Astrocyte (in vitro differentiated cells and primary cell): ENCODE data around the gene CYP4F22. TPM values are rescaled to one million over a fixed set of nuclear protein-coding genes. Genes with fewer than 3 reads are reported as not detected.
"Not testable (repeated sequence)": the region's sequence is repeated elsewhere in the genome, so short reads cannot be mapped to it uniquely, and the experiment has no call there.

Experiments used
- DNase-seq: peaks from one replicate; pipeline ENCODE4 v3.0.0-alpha.2; 2010; ENCODE audit warnings: low read depth
- FAIRE-seq: peaks from 2 replicates; lab custom pipeline; 2011; peaks lifted over from hg19 to GRCh38; lab: Jason Lieb, UNC
- H2AFZ ChIP-seq: 2 replicates; pipeline ENCODE4 v1.6.0; 2012; ENCODE audit warnings: low read depth, low read length, inconsistent platforms
- H3K27ac ChIP-seq: 2 replicates; pipeline ENCODE4 v1.5.1; 2011; ENCODE audit warnings: low read depth, low read length, inconsistent platforms
- H3K27me3 ChIP-seq: 2 replicates; pipeline ENCODE4 v1.6.0; 2011; ENCODE audit warnings: low read length, inconsistent platforms; ENCODE audit not compliant: insufficient read depth
- H3K36me3 ChIP-seq: 2 replicates; pipeline ENCODE4 v1.5.1; 2011; ENCODE audit warnings: low read length, inconsistent platforms; ENCODE audit not compliant: insufficient read depth
- H3K4me1 ChIP-seq: 2 replicates; pipeline ENCODE4 v1.5.1; 2011; ENCODE audit warnings: low read length, inconsistent platforms; ENCODE audit not compliant: insufficient read depth
- H3K4me2 ChIP-seq: 2 replicates; pipeline ENCODE4 v1.6.0; 2012; ENCODE audit warnings: low read length, inconsistent platforms
- H3K4me3 ChIP-seq: 2 replicates; pipeline ENCODE4 v1.5.1; 2011; ENCODE audit warnings: low read depth, mild to moderate bottlenecking, low read length, inconsistent platforms; ENCODE audit not compliant: insufficient read depth
- H3K79me2 ChIP-seq: 2 replicates; pipeline ENCODE4 v1.6.0; 2012; ENCODE audit warnings: mild to moderate bottlenecking, low read length, inconsistent platforms; ENCODE audit not compliant: insufficient read depth
- H3K9ac ChIP-seq: 2 replicates; pipeline ENCODE4 v1.6.0; 2012; ENCODE audit warnings: mild to moderate bottlenecking, low read length, inconsistent platforms
- H3K9me3 ChIP-seq: 2 replicates; pipeline ENCODE4 v1.5.1; 2012; ENCODE audit warnings: low read depth, mild to moderate bottlenecking, low read length, inconsistent platforms; ENCODE audit not compliant: insufficient read depth
- H4K20me1 ChIP-seq: 2 replicates; pipeline ENCODE4 v1.6.0; 2012; ENCODE audit warnings: low read length, inconsistent platforms; ENCODE audit not compliant: insufficient read depth
- H3K27ac Mint-ChIP-seq: one replicate; pipeline ENCODE4 v1.8.0; 2021; ENCODE audit warnings: mild to moderate bottlenecking, mixed read lengths; ENCODE audit not compliant: unreplicated experiment
- H3K27me3 Mint-ChIP-seq: one replicate; pipeline ENCODE4 v1.8.0; 2021; ENCODE audit warnings: low read depth, mixed read lengths; ENCODE audit not compliant: unreplicated experiment
- H3K36me3 Mint-ChIP-seq: one replicate; pipeline ENCODE4 v1.8.0; 2021; ENCODE audit warnings: low read depth, mixed read lengths; ENCODE audit not compliant: unreplicated experiment
- H3K4me1 Mint-ChIP-seq: one replicate; pipeline ENCODE4 v1.8.0; 2021; ENCODE audit warnings: low read depth, mixed read lengths; ENCODE audit not compliant: unreplicated experiment
- H3K4me3 Mint-ChIP-seq: one replicate; pipeline ENCODE4 v1.8.0; 2021; ENCODE audit warnings: mild to moderate bottlenecking, moderate library complexity, mixed read lengths; ENCODE audit not compliant: unreplicated experiment
- H3K9me3 Mint-ChIP-seq: one replicate; pipeline ENCODE4 v1.8.0; 2021; ENCODE audit warnings: mild to moderate bottlenecking, mixed read lengths; ENCODE audit not compliant: unreplicated experiment
- CTCF ChIP-seq: IDR thresholded peaks from 2 replicates; pipeline ENCODE4 v1.5.1; 2011; ENCODE audit warnings: low read depth, mild to moderate bottlenecking, inconsistent platforms, low read length, moderate library complexity; ENCODE audit not compliant: insufficient read depth
- EZH2 ChIP-seq: IDR thresholded peaks from 2 replicates; pipeline ENCODE4 v1.6.1; 2012; ENCODE audit warnings: mild to moderate bottlenecking, low read length, inconsistent platforms; ENCODE audit not compliant: insufficient read depth
- total RNA-seq: library from RNA; stranded (reverse); gene quantifications from 2 replicates; pipeline ENCODE4 v1.2.1, GENCODE V29; 2021

Gene CYP4F22
- total RNA-seq, 1 donor from 2014 or later, result not detected

DNA sequence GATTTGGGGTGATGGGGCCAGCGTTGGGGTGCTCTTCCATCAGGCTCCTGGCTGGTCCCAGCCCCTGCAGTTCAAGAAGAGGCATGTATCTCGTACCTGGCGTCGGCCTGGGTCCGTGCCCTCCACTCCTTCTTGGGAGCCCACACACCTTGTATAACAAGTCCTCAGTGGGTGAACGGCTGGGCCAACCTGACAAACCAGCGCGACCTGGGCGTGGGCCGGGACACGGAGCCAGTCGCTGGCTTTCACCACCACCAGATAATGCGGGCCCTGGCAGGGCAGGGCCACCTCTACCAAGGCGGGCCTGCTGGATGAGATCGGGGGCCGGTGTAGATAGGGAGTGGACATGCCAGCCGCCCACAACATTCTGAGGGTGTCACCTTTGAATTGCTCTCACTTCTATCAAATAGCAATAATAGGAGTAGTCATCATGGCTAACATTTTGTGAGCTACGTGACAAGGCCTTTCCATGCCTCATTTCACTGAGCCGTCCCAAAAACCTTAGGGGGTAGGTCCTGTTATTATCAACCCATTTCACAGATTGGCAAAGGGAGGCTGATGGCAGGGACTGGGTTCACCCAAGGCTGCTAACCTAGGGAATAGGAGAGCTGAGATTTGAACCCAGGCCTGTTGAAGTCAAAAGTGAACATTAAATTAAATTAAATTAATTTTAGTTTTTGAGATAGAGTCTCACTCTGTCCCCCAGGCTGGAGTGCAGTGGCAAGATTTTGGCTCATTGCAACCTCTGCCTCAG is 3.5 kb downstream of the CYP4F22 start:
- no peak overlapping the region for H3K4me3 ChIP-seq
- no peaks in the 10 kb centered on the region for H4K20me1 ChIP-seq
- peaks cover 8% of the 10 kb centered on the region for H3K27me3 ChIP-seq
- no peaks in the 10 kb centered on the region for H3K36me3 ChIP-seq
- TF ChIP-seq CTCF, result no peak
- TF ChIP-seq EZH2, result no peak
- Mint-ChIP-seq H3K4me3 (no peak overlapping the region), H3K36me3 (no peaks in the 10 kb centered on the region), H3K4me1 (no peaks in the 10 kb centered on the region), H3K27me3 (no peaks in the 10 kb centered on the region), H3K27ac (no peak overlapping the region), H3K9me3 (peaks cover 19% of the 10 kb centered on the region)
- H3K79me2 ChIP-seq, result no peaks in the 10 kb centered on the region
- H3K9ac ChIP-seq, result no peak overlapping the region
- H3K27ac ChIP-seq, result no peak overlapping the region
- no peak for FAIRE-seq
- H2AFZ ChIP-seq, result no peak overlapping the region
- DNase-seq, result no peak
- H3K4me1 ChIP-seq, result no peaks in the 10 kb centered on the region
- H3K4me2 ChIP-seq, result no peak overlapping the region
- H3K9me3 ChIP-seq, result no peaks in the 10 kb centered on the region

GRCh38 chr19:15515227-15515625 is 6.9 kb downstream of the CYP4F22 start:
- FAIRE-seq, H4K20me1 ChIP-seq, H3K4me1 ChIP-seq, H3K9ac ChIP-seq, H3K27me3 ChIP-seq, DNase-seq, H3K4me2 ChIP-seq, H3K4me1 Mint-ChIP-seq, H3K27ac Mint-ChIP-seq, H3K36me3 ChIP-seq, H3K4me3 ChIP-seq, H3K36me3 Mint-ChIP-seq, H3K9me3 ChIP-seq, H3K27ac ChIP-seq, H3K79me2 ChIP-seq, H2AFZ ChIP-seq, H3K4me3 Mint-ChIP-seq, H3K27me3 Mint-ChIP-seq: not testable (repeated sequence)
- peaks cover 31% of the 10 kb centered on the region for H3K9me3 Mint-ChIP-seq

- no peaks in the 10 kb centered on the region for H4K20me1 ChIP-seq
- H3K4me3 ChIP-seq, result no peak overlapping the region
- TF ChIP-seq CTCF (no peak), EZH2 (no peak)
- peaks cover 31% of the 10 kb centered on the region for H3K9me3 Mint-ChIP-seq
- no peak overlapping the region for H2AFZ ChIP-seq
- no peaks in the 10 kb centered on the region for H3K27me3 Mint-ChIP-seq
- no peaks in the 10 kb centered on the region for H3K4me1 Mint-ChIP-seq
- no peak overlapping the region for H3K27ac Mint-ChIP-seq
- no peaks in the 10 kb centered on the region for H3K36me3 ChIP-seq
- no peaks in the 10 kb centered on the region for H3K79me2 ChIP-seq
- no peaks in the 10 kb centered on the region for H3K36me3 Mint-ChIP-seq
- no peak overlapping the region for H3K9ac ChIP-seq
- DNase-seq, result no peak
- no peak overlapping the region for H3K27ac ChIP-seq
- no peak overlapping the region for H3K4me3 Mint-ChIP-seq
- H3K4me2 ChIP-seq, result no peak overlapping the region
- no peaks in the 10 kb centered on the region for H3K27me3 ChIP-seq
- FAIRE-seq, result no peak
- H3K4me1 ChIP-seq, result no peaks in the 10 kb centered on the region
- peaks cover 3% of the 10 kb centered on the region for H3K9me3 ChIP-seq
Observed at GRCh38 chr19:15516363-15516762, 8.0 kb downstream of the CYP4F22 start.
